Measurements from ENCODE around the gene RELN.

DNA sequence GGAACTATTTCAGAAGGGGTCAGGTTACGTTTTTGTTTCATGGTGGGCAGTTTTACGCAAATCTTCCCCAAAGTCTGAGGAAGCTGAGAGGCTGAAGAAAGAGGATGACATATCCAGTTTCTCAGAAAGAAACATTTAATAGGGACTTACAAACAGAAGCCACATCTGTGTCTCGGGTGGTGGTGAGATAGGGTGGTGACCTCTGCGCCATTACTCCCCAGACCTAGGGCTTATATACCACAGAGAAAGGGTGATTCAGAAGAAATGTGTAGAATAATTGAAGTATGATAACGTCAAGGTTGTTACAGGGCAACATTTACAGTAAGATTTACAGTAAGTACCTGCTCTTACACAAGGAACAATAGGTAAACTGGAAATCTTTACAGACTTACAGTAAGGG, 43.0 kb upstream of the RELN start:
- TF ChIP-seq, protein P1, sequence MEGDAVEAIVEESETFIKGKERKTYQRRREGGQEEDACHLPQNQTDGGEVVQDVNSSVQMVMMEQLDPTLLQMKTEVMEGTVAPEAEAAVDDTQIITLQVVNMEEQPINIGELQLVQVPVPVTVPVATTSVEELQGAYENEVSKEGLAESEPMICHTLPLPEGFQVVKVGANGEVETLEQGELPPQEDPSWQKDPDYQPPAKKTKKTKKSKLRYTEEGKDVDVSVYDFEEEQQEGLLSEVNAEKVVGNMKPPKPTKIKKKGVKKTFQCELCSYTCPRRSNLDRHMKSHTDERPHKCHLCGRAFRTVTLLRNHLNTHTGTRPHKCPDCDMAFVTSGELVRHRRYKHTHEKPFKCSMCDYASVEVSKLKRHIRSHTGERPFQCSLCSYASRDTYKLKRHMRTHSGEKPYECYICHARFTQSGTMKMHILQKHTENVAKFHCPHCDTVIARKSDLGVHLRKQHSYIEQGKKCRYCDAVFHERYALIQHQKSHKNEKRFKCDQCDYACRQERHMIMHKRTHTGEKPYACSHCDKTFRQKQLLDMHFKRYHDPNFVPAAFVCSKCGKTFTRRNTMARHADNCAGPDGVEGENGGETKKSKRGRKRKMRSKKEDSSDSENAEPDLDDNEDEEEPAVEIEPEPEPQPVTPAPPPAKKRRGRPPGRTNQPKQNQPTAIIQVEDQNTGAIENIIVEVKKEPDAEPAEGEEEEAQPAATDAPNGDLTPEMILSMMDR (IDR thresholded peaks at IDR 0.05), result no peak
- no peak for TF ChIP-seq ZFX (IDR thresholded peaks at IDR 0.05; ENCODE audit: borderline replicate concordance)

All from 22Rv1 (cell line).